ENCODE measurements around the gene KRTAP10-8.
"Not testable (repeated sequence)": the region's sequence is repeated elsewhere in the genome, so short reads cannot be mapped to it uniquely, and the experiment has no call there.

The KRTAP10-8 gene

GRCh38 chr21:44579056-44579832 lies 32.6 kb upstream of the KRTAP10-8 start:
- DNase-seq (no peak), ATAC-seq (peak; percentile 19)

- DNase-seq (no peak), ATAC-seq (no peak)
Observed at GRCh38 chr21:44579833-44580144, 32.1 kb upstream of the KRTAP10-8 start.

- DNase-seq, ATAC-seq: not testable (repeated sequence)
Observed at GRCh38 chr21:44580231-44580821, 31.6 kb upstream of the KRTAP10-8 start, which contains the start of gene KRTAP10-5. TSS of gene KRTAP10-5 (minus strand) at chr21:44580604. CDS start at chr21:44580578, 26 bp downstream.

GRCh38 chr21:44581158-44581557 lies 30.7 kb upstream of the KRTAP10-8 start:
- no peak for ATAC-seq
- no peak for DNase-seq

GRCh38 chr21:44582055-44582454 lies 29.8 kb upstream of the KRTAP10-8 start:
- ATAC-seq (no peak), DNase-seq (no peak)

GRCh38 chr21:44583089-44583799 lies 28.6 kb upstream of the KRTAP10-8 start:
- no peak for ATAC-seq

GRCh38 chr21:44583800-44584147 lies 28.1 kb upstream of the KRTAP10-8 start:
- DNase-seq (no peak), ATAC-seq (peak; percentile 32)

More at GRCh38 chr21:44583089-44583799, 28.6 kb upstream of the KRTAP10-8 start:
- DNase-seq = no peak

- DNase-seq (no peak), ATAC-seq (no peak)
Observed at GRCh38 chr21:44585892-44586291, 26.0 kb upstream of the KRTAP10-8 start.

GRCh38 chr21:44589094-44589493 lies 22.8 kb upstream of the KRTAP10-8 start:
- ATAC-seq (no peak), DNase-seq (no peak)

GRCh38 chr21:44589586-44590305 lies 22.1 kb upstream of the KRTAP10-8 start:
- DNase-seq = no peak
- ATAC-seq = no peak

- DNase-seq (no peak), ATAC-seq (no peak)
Observed at GRCh38 chr21:44590311-44590721, 21.6 kb upstream of the KRTAP10-8 start.

GRCh38 chr21:44590897-44591800 lies 20.7 kb upstream of the KRTAP10-8 start:
- not testable (repeated sequence) for DNase-seq, ATAC-seq

- not testable (repeated sequence) for DNase-seq, ATAC-seq
Observed at GRCh38 chr21:44591801-44592130, 20.1 kb upstream of the KRTAP10-8 start.

GRCh38 chr21:44592446-44593311 lies 19.2 kb upstream of the KRTAP10-8 start, which contains the start of gene KRTAP10-6:
TSS of gene KRTAP10-6 (minus strand) at chr21:44592505. CDS start at chr21:44592484, 21 bp downstream.
- no peak for DNase-seq
- ATAC-seq = no peak

- no peak for DNase-seq
- ATAC-seq = no peak
Observed at GRCh38 chr21:44593598-44594405, 18.1 kb upstream of the KRTAP10-8 start.

GRCh38 chr21:44594406-44594916 lies 17.4 kb upstream of the KRTAP10-8 start:
- ATAC-seq = no peak

GRCh38 chr21:44595524-44595923 lies 16.4 kb upstream of the KRTAP10-8 start:
- ATAC-seq = no peak

More at GRCh38 chr21:44594406-44594916, 17.4 kb upstream of the KRTAP10-8 start:
- no peak for DNase-seq

GRCh38 chr21:44596068-44596725 lies 15.7 kb upstream of the KRTAP10-8 start:
- DNase-seq = no peak

More at GRCh38 chr21:44595524-44595923, 16.4 kb upstream of the KRTAP10-8 start:
- DNase-seq = no peak

GRCh38 chr21:44598061-44598460 lies 13.8 kb upstream of the KRTAP10-8 start:
- ATAC-seq = no peak

More at GRCh38 chr21:44596068-44596725, 15.7 kb upstream of the KRTAP10-8 start:
- no peak for ATAC-seq

More at GRCh38 chr21:44598061-44598460, 13.8 kb upstream of the KRTAP10-8 start:
- DNase-seq = no peak
